ENCODE measurements around the gene CBFA2T2.
A peak's percentile ranks its signal among the peaks of the same experiment; 100 is the strongest.
"Not testable (repeated sequence)": the region's sequence is repeated elsewhere in the genome, so short reads cannot be mapped to it uniquely, and the experiment has no call there.

The CBFA2T2 gene

GRCh38 chr20:33685328-33686099 is 195.6 kb downstream of the CBFA2T2 start:
- DNase-seq = no peak

DNA sequence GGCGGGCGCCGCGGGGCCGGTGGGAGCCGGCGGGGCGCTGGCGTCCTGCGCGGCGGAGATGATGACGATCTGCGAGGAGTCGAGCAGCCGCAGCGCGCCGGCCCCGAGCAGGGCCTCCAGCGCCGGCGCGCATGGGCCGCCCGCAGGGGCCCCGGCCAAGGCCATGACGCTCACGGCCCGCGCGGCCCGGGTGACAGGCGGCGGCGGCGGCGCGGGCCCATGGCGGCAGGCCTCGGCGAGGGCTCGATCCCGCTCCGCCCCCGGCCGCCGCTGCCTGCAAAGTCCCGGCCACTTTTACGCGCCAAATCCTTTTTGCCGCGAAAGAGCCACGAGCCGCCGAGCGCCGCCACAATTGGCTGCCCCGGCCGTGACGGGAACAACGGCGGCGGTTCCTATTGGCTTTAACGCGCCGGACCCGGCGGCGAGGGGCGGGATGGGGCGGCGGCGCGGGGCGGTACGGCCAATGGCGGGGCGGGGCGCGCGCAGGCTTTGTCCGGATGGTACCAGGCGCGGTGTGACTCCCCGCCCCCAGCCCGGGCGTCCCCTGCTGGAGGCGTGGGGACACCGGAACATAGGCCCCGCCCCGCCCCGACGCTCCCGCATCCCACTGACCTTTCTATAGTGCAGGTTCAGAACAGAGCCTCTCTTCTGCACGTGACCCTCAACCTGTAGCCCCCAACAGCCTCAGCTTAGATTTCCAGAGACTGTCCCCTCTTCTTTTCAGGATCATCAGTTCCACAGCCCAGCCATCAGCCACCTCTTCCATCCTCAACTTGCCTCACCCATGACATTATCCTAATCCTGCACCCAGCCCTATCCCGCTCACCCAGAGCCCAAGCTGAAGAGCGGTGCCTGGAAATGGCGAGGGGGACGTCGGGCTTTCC is 196.4 kb downstream of the CBFA2T2 start, which contains the start of gene E2F1:
Gene E2F1 (minus strand): TSS at position 286 of the 884 bp plus-strand sequence. CDS start 121 bp downstream, at position 165.
- peak; percentile 84 to 94 for DNase-seq

DNA sequence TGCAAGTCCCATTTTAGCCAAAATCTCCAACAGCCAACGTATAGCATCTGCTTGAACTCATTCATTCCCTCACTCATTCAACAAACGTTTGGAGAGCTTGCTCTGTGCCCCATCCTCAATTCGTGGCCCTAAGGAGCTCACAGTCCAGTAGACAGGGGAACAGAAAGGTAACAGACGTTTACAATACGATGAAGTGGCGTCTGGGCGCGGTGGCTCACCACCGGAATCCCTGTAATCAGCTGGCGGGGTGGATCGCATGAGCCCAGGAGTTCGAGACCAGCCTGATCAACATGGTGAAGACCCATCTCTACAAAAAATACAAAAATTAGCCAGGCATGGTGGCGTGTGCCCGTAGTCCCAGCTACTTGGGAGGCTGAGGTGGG is 197.1 kb downstream of the CBFA2T2 start:
- DNase-seq = no peak

DNA sequence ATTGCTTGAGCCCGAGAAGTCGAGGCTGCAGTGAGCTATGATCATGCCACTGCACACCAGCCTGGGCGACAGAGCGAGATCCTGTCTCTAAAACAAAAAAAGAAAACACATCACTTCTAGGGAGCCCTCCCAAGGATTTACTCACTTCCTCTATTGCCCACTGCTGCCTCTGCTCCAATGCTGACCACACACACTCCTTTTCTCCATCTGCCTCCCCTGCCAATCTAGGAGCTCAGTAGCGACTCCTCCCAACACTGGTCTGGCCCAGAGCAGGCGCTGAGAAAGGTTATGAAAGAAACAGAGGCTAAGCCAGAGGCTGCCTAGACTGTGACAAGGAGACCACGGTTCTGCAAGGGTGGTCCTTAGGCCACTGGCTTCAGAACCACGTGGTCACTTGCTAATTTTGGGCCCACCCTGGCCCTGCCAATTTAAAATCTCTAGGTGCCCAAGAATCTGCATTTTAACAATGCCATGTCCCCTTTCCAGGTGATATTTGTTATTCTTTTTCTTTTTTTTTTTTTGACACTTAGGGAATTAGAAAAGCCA is 197.5 kb downstream of the CBFA2T2 start:
- no peak for DNase-seq

- DNase-seq = no peak
Measured at GRCh38 chr20:33687993-33688937, 198.4 kb downstream of the CBFA2T2 start.

DNA sequence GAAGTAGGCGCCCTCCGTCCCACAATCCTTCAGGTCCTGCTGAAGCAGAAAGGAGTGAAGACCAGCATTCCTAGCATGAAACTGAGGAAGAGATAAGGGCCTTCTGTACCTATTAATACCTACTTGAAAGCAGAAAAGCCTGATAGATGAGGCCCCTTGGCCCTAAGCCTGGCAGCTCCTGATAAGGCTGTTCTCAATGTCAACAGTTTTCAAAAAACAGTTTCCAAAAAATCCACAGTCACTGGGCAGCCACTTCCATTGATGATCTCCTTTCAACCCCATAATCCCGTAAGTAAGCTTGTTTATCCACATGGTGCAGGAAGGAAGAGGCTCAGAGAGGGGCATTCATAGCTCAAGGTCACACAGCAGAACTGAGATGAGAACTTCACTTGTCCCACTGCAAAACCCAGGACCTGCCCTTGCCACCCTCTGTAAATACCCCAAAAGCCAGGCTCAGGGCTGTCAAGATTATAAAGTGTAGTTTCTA is 199.1 kb downstream of the CBFA2T2 start:
- no peak for DNase-seq

GRCh38 chr20:33689493-33689892 is 199.6 kb downstream of the CBFA2T2 start:
- no peak for DNase-seq

DNA sequence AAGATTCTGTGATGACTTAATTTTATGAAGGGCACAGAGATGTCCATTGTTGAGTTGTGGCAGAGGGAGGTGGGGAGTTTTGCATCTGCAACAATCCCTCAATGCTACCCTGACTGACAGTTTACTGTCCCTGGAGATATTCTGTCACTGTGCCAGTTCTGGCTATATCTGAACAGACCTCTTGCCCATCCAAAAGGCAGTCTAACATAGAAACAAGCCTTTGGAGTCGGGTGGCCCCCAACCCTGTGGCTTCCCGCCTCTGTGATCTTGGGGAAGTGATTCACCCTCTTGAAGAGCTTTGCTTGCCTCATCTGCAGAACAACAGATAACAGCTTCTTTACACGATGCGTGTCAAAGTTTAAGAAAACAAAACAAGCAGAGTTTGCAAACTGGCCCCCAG is 200.1 kb downstream of the CBFA2T2 start:
- no peak for DNase-seq

DNA sequence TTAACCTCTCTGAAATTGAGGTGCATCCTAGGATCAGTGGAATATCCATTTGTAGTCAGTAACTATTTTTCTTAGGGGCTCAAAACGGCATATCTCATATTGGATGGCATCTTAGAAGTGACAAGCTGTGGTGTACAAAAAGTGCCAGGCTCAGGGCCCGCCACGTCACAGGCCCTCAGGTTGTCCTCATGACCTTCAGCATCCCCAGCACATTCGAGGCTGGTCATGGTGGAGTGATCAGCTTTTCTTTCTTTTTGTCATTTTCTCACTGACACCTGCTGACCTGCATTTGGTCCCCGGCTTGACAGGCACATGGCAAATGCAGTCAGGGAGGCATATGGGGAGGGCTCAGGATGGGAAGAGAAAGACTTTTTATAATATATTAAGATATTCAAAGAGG is 203.4 kb downstream of the CBFA2T2 start:
- no peak for DNase-seq

- no peak for DNase-seq
Measured at GRCh38 chr20:33693741-33694638, 204.1 kb downstream of the CBFA2T2 start.

DNA sequence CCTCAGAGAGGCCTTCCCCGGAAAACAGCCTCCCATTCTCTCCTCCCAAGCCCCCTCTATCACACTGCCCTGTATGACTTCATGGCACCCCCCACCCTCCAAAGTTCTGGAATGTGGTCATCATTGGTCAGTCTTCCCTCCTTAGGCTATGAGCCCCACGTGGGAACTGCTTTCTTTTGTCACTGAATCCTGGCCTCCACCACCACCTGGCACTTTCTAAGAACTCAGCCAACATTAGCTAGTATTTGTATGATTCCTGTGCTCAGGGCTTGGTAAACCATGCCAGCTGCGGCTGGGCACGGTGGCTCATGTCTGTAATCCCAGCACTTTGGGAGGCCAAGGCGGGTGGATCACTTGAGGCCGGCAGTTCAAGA is 204.7 kb downstream of the CBFA2T2 start:
- no peak for DNase-seq

DNA sequence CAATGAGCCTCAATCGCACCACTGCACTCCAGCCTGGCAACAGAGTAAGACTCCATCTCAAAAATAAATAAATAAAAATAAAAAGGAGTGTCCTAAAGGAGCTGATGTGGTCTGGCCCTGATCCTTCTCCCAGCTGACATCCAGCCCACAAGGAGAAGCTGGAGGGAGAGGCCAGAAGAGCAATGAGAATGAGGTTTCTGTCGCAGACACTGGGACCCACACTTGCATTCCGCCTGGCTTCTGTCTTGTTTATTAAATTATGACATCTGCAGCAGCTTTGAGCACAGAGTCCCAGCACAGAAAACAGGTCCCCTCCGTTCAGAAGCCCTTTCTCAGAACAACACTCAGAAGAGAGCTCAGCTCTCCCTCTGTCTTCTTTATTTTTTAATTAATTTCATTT is 206.6 kb downstream of the CBFA2T2 start:
- no peak for DNase-seq

GRCh38 chr20:33697129-33697528 is 207.2 kb downstream of the CBFA2T2 start:
- DNase-seq = no peak

GRCh38 chr20:33698966-33699365 is 209.1 kb downstream of the CBFA2T2 start:
- DNase-seq = not testable (repeated sequence)
